Activated naive CD4-positive, alpha-beta T cell treated with anti-CD3 and anti-CD28 coated beads, Interleukin-2, amount 10 ng/mL, durations not matched to agents 7 days and 5 days (primary cell): ENCODE results near the gene EHD1.

ENCODE experiments used
- CTCF ChIA-PET: fragments of 350-600 bp; sonication (Branson Sonifier 250); formaldehyde crosslinking; loops from one replicate; lab custom pipeline; 2021; ENCODE audit warnings: antibody characterized with exemption; lab: Charles Lee
- DNase-seq: peaks from one replicate; pipeline ENCODE4 v3.0.0-alpha.2; 2020
- H3K27ac Mint-ChIP-seq: one replicate; pipeline ENCODE4 v1.8.0; 2021; ENCODE audit warnings: mild to moderate bottlenecking, moderate library complexity, mixed read lengths
- H3K27me3 Mint-ChIP-seq: one replicate; pipeline ENCODE4 v1.8.0; 2021; ENCODE audit warnings: mild to moderate bottlenecking, mixed read lengths
- H3K36me3 Mint-ChIP-seq: one replicate; pipeline ENCODE4 v1.8.0; 2021; ENCODE audit warnings: mixed read lengths
- H3K4me1 Mint-ChIP-seq: one replicate; pipeline ENCODE4 v1.8.0; 2021; ENCODE audit warnings: mixed read lengths
- H3K4me3 Mint-ChIP-seq: one replicate; pipeline ENCODE4 v1.8.0; 2021; ENCODE audit warnings: mild to moderate bottlenecking, moderate library complexity, mixed read lengths
- H3K9me3 Mint-ChIP-seq: one replicate; pipeline ENCODE4 v1.8.0; 2021; ENCODE audit warnings: mixed read lengths

EHD1 gene

GRCh38 chr11:64916040-64916774 is 37.8 kb upstream of the EHD1 start:
- H3K27ac Mint-ChIP-seq, result peak overlapping the region; percentile 99
- no peaks in the 10 kb centered on the region for H3K27me3 Mint-ChIP-seq
- CTCF ChIA-PET, result interaction anchor here (1.0 to 1.7 kb wide), 3 partner anchors 10 to 79 kb away, joined by 3 to 6 read pairs (median 3); no protein-coding TSS in a partner anchor
- no peaks in the 10 kb centered on the region for H3K9me3 Mint-ChIP-seq
- peak overlapping the region; percentile 91 for H3K4me3 Mint-ChIP-seq
- DNase-seq, result peak; percentile 78
- peaks cover 31% of the 10 kb centered on the region for H3K4me1 Mint-ChIP-seq
- H3K36me3 Mint-ChIP-seq, result peaks cover 13% of the 10 kb centered on the region

GRCh38 chr11:64915376-64915887 is 37.0 kb upstream of the EHD1 start:
- Mint-ChIP-seq H3K27me3 (no peaks in the 10 kb centered on the region), H3K36me3 (peaks cover 17% of the 10 kb centered on the region)

GRCh38 chr11:64914123-64914522 is 35.7 kb upstream of the EHD1 start:
- Mint-ChIP-seq H3K27me3 (no peaks in the 10 kb centered on the region), H3K4me3 (no peak overlapping the region)

More at GRCh38 chr11:64915376-64915887, 37.0 kb upstream of the EHD1 start:
- peak overlapping the region; percentile 91 for H3K4me3 Mint-ChIP-seq
- CTCF ChIA-PET, result interaction anchor here (1.7 kb wide), 1 partner anchor 68 kb away, joined by 6 read pairs; no protein-coding TSS in a partner anchor
- peak overlapping the region; percentile 99 for H3K27ac Mint-ChIP-seq
- no peak for DNase-seq
- no peaks in the 10 kb centered on the region for H3K9me3 Mint-ChIP-seq
- peaks cover 31% of the 10 kb centered on the region for H3K4me1 Mint-ChIP-seq

GRCh38 chr11:64913171-64913727 is 34.8 kb upstream of the EHD1 start:
- no peak for DNase-seq
- CTCF ChIA-PET, result interaction anchor here (1.0 to 1.4 kb wide), 2 partner anchors 128 to 197 kb away, joined by 3 to 5 read pairs; partner anchors contain the start of gene SAC3D1
- no peak overlapping the region for H3K4me3 Mint-ChIP-seq
- no peaks in the 10 kb centered on the region for H3K9me3 Mint-ChIP-seq
- peak overlapping the region; percentile 67 for H3K27ac Mint-ChIP-seq
- H3K27me3 Mint-ChIP-seq, result no peaks in the 10 kb centered on the region
- H3K36me3 Mint-ChIP-seq, result peaks cover 21% of the 10 kb centered on the region
- peaks cover 27% of the 10 kb centered on the region for H3K4me1 Mint-ChIP-seq

More at GRCh38 chr11:64914123-64914522, 35.7 kb upstream of the EHD1 start:
- DNase-seq, result no peak
- CTCF ChIA-PET, result no interaction called here
- H3K27ac Mint-ChIP-seq, result no peak overlapping the region
- H3K36me3 Mint-ChIP-seq, result peaks cover 17% of the 10 kb centered on the region
- peaks cover 31% of the 10 kb centered on the region for H3K4me1 Mint-ChIP-seq
- H3K9me3 Mint-ChIP-seq, result no peaks in the 10 kb centered on the region

GRCh38 chr11:64911689-64912088 is 33.3 kb upstream of the EHD1 start:
- Mint-ChIP-seq H3K9me3 (no peaks in the 10 kb centered on the region), H3K36me3 (peaks cover 25% of the 10 kb centered on the region), H3K27ac (peak overlapping the region; percentile 70), H3K27me3 (no peaks in the 10 kb centered on the region), H3K4me3 (no peak overlapping the region), H3K4me1 (peaks cover 18% of the 10 kb centered on the region)
- CTCF ChIA-PET, result interaction anchor here (1.0 to 1.4 kb wide), 2 partner anchors 18 to 199 kb away, joined by 3 to 5 read pairs; no protein-coding TSS in a partner anchor
- DNase-seq, result no peak

- H3K27me3 Mint-ChIP-seq, result no peaks in the 10 kb centered on the region
- H3K4me3 Mint-ChIP-seq, result no peak overlapping the region
- CTCF ChIA-PET, result interaction anchor here (1.0 kb wide), 1 partner anchor 17 kb away, joined by 3 read pairs; no protein-coding TSS in a partner anchor
- peaks cover 25% of the 10 kb centered on the region for H3K36me3 Mint-ChIP-seq
- DNase-seq, result no peak
- peak overlapping the region; percentile 70 for H3K27ac Mint-ChIP-seq
- H3K9me3 Mint-ChIP-seq, result no peaks in the 10 kb centered on the region
- H3K4me1 Mint-ChIP-seq, result peaks cover 13% of the 10 kb centered on the region
Observed at GRCh38 chr11:64911142-64911541, 32.7 kb upstream of the EHD1 start.

GRCh38 chr11:64910451-64911093 is 32.2 kb upstream of the EHD1 start:
- Mint-ChIP-seq H3K27ac (peak overlapping the region; percentile 58), H3K4me3 (no peak overlapping the region), H3K9me3 (no peaks in the 10 kb centered on the region), H3K4me1 (peaks cover 7% of the 10 kb centered on the region), H3K27me3 (no peaks in the 10 kb centered on the region), H3K36me3 (peaks cover 26% of the 10 kb centered on the region)
- CTCF ChIA-PET, result interaction anchor here (1.0 kb wide), 1 partner anchor 17 kb away, joined by 3 read pairs; no protein-coding TSS in a partner anchor
- DNase-seq, result no peak

GRCh38 chr11:64909653-64910343 is 31.4 kb upstream of the EHD1 start:
- H3K27ac Mint-ChIP-seq, result no peak overlapping the region
- no peaks in the 10 kb centered on the region for H3K27me3 Mint-ChIP-seq
- no peak overlapping the region for H3K4me3 Mint-ChIP-seq
- H3K4me1 Mint-ChIP-seq, result peaks cover 3% of the 10 kb centered on the region
- H3K36me3 Mint-ChIP-seq, result peaks cover 30% of the 10 kb centered on the region
- H3K9me3 Mint-ChIP-seq, result no peaks in the 10 kb centered on the region
- CTCF ChIA-PET, result no interaction called here
- no peak for DNase-seq

GRCh38 chr11:64908766-64909165 is 30.3 kb upstream of the EHD1 start:
- H3K4me1 Mint-ChIP-seq, result no peaks in the 10 kb centered on the region
- H3K36me3 Mint-ChIP-seq, result peaks cover 30% of the 10 kb centered on the region
- DNase-seq, result no peak
- CTCF ChIA-PET, result no interaction called here
- no peaks in the 10 kb centered on the region for H3K9me3 Mint-ChIP-seq
- H3K27me3 Mint-ChIP-seq, result no peaks in the 10 kb centered on the region
- no peak overlapping the region for H3K4me3 Mint-ChIP-seq
- no peak overlapping the region for H3K27ac Mint-ChIP-seq

GRCh38 chr11:64906314-64906635 is 27.9 kb upstream of the EHD1 start:
- CTCF ChIA-PET, result interaction anchor here (0.9 kb wide), 1 partner anchor 10 kb away, joined by 3 read pairs; the partner anchor contains the start of gene ATG2A
- Mint-ChIP-seq H3K27me3 (no peaks in the 10 kb centered on the region), H3K4me1 (peaks cover 6% of the 10 kb centered on the region), H3K4me3 (no peak overlapping the region), H3K36me3 (peaks cover 24% of the 10 kb centered on the region), H3K27ac (no peak overlapping the region), H3K9me3 (no peaks in the 10 kb centered on the region)
- no peak for DNase-seq

GRCh38 chr11:64905516-64906313 is 27.3 kb upstream of the EHD1 start:
- Mint-ChIP-seq H3K4me3 (no peak overlapping the region), H3K9me3 (no peaks in the 10 kb centered on the region), H3K36me3 (peaks cover 20% of the 10 kb centered on the region), H3K4me1 (peaks cover 7% of the 10 kb centered on the region), H3K27ac (no peak overlapping the region), H3K27me3 (no peaks in the 10 kb centered on the region)
- CTCF ChIA-PET, result interaction anchor here (0.9 to 1.5 kb wide), 2 partner anchors 10 to 11 kb away, joined by 3 to 4 read pairs; partner anchors contain the start of gene ATG2A
- DNase-seq, result no peak

- Mint-ChIP-seq H3K27ac (no peak overlapping the region), H3K27me3 (no peaks in the 10 kb centered on the region), H3K9me3 (no peaks in the 10 kb centered on the region), H3K4me3 (no peak overlapping the region), H3K4me1 (peaks cover 12% of the 10 kb centered on the region), H3K36me3 (peaks cover 25% of the 10 kb centered on the region)
- CTCF ChIA-PET, result interaction anchor here (1.2 kb wide), 1 partner anchor 55 kb away, joined by 3 read pairs; no protein-coding TSS in a partner anchor
- DNase-seq, result no peak
Observed at GRCh38 chr11:64903291-64903833, 24.9 kb upstream of the EHD1 start.
